Left ventricle myocardium inferior (tissue), 1 donor: ENCODE results near the gene DNTTIP2. TPM values are rescaled to one million over a fixed set of nuclear protein-coding genes. Genes with fewer than 3 reads are reported as not detected.
"Not testable (repeated sequence)": the region's sequence is repeated elsewhere in the genome, so short reads cannot be mapped to it uniquely, and the experiment has no call there.

Source experiments
- DNase-seq: peaks from one replicate; pipeline ENCODE4 v3.0.0-alpha.2; 2020
- H3K27ac ChIP-seq: fragments of 200-600 bp; replicated peaks from 2 replicates; pipeline ENCODE4 v1.8.0; 2021
- H3K27me3 ChIP-seq: fragments of 200-600 bp; 2 replicates; pipeline ENCODE4 v1.8.0; 2021; ENCODE audit warnings: low read depth
- H3K36me3 ChIP-seq: fragments of 200-600 bp; 2 replicates; pipeline ENCODE4 v1.8.0; 2021
- H3K4me1 ChIP-seq: fragments of 200-600 bp; 2 replicates; pipeline ENCODE4 v1.8.0; 2021
- H3K4me3 ChIP-seq: fragments of 200-600 bp; 2 replicates; pipeline ENCODE4 v1.8.0; 2021; ENCODE audit warnings: mild to moderate bottlenecking, moderate library complexity
- H3K9me3 ChIP-seq: fragments of 200-600 bp; replicated peaks from 2 replicates; pipeline ENCODE4 v1.8.0; 2021
- CTCF ChIP-seq: fragments of 200-600 bp; IDR thresholded peaks from 2 replicates; pipeline ENCODE4 v1.8.0; 2021; ENCODE audit warnings: antibody characterized with exemption, mild to moderate bottlenecking, borderline replicate concordance
- intact Hi-C: fragments of 100-400 bp; cut with micrococcal nuclease; formaldehyde crosslinking; loops from one replicate; pipeline ENCODE4 v1.11.0; 2022
- long read RNA-seq: library from polyadenylated mRNA; unstranded; transcript quantifications from one replicate; pipeline ENCODE4 v2.0.0, GENCODE V29; 2021
- total RNA-seq: library from RNA; stranded (reverse); fragmentation: NEBNext Ultra II Directional; extraction: Animal tissue kit (Norgen Biotek cat#: 25700); gene quantifications from one replicate; pipeline ENCODE4 v1.2.1, GENCODE V29; 2021
- donor health status: DM: no; HTN: yes; CAD: no; lungs with severe emphysema.

The DNTTIP2 gene
- total RNA-seq, result 40.0 TPM
- long read RNA-seq, full-length matches to known transcripts, result 41 of 43 reads
- long read RNA-seq, partial matches to known transcripts, result 2 of 43 reads
- long read RNA-seq, other reads (novel, unspliced or antisense), result 0 of 43 reads

GRCh38 chr1:93878889-93879586 is at the start of gene DNTTIP2:
DNTTIP2 (minus strand) TSS chr1:93879206; CDS start chr1:93879148, 58 bp downstream.
- Histone ChIP-seq H3K9me3 (no peaks in the 10 kb centered on the region), H3K4me3 (peak within 1 kb of the TSS; percentile 85), H3K4me1 (peaks cover 41% of the 10 kb centered on the region), H3K27ac (peak within 1 kb of the TSS; percentile 86), H3K27me3 (no peaks in the 10 kb centered on the region), H3K36me3 (peaks cover 38% of the 10 kb centered on the region)
- TF ChIP-seq CTCF, result no peak
- DNase-seq, result peak; percentile 89
- intact Hi-C loops, result no loop called here

GRCh38 chr1:93925206-93925605 is 46.2 kb upstream of the DNTTIP2 start:
- H3K9me3 ChIP-seq, result no peaks in the 10 kb centered on the region
- no peaks in the 10 kb centered on the region for H3K4me1 ChIP-seq
- DNase-seq, result no peak
- H3K4me3 ChIP-seq, result no peak overlapping the region
- TF ChIP-seq CTCF, result no peak
- intact Hi-C loops, result no loop called here
- H3K36me3 ChIP-seq, result no peaks in the 10 kb centered on the region
- H3K27me3 ChIP-seq, result peaks cover 7% of the 10 kb centered on the region
- no peak overlapping the region for H3K27ac ChIP-seq

- Histone ChIP-seq H3K9me3 (peaks cover 14% of the 10 kb centered on the region), H3K4me1 (no peaks in the 10 kb centered on the region), H3K36me3 (no peaks in the 10 kb centered on the region), H3K4me3 (no peak overlapping the region), H3K27me3 (no peaks in the 10 kb centered on the region), H3K27ac (no peak overlapping the region)
- TF ChIP-seq CTCF, result no peak
- intact Hi-C loops, result no loop called here
- DNase-seq, result no peak
Measured at GRCh38 chr1:93919780-93920179, 40.8 kb upstream of the DNTTIP2 start.

GRCh38 chr1:93917302-93917701 is 38.3 kb upstream of the DNTTIP2 start:
- no peak for DNase-seq
- Histone ChIP-seq H3K4me1 (no peaks in the 10 kb centered on the region), H3K9me3 (peaks cover 14% of the 10 kb centered on the region), H3K4me3 (no peak overlapping the region), H3K36me3 (no peaks in the 10 kb centered on the region), H3K27me3 (no peaks in the 10 kb centered on the region), H3K27ac (no peak overlapping the region)
- intact Hi-C loops, result no loop called here
- TF ChIP-seq CTCF, result no peak

- Histone ChIP-seq H3K4me1 (peaks cover 24% of the 10 kb centered on the region), H3K9me3 (peaks cover 15% of the 10 kb centered on the region)
- H3K4me3 ChIP-seq, intact Hi-C loops, H3K36me3 ChIP-seq, H3K27ac ChIP-seq, H3K27me3 ChIP-seq, DNase-seq: not testable (repeated sequence)
Measured at GRCh38 chr1:93910880-93911279, 31.9 kb upstream of the DNTTIP2 start.

- TF ChIP-seq CTCF, result no peak
- DNase-seq, result no peak
- peak overlapping the region; percentile 92 for H3K27ac ChIP-seq
- H3K4me1 ChIP-seq, result peaks cover 24% of the 10 kb centered on the region
- no peak overlapping the region for H3K4me3 ChIP-seq
- H3K9me3 ChIP-seq, result peaks cover 12% of the 10 kb centered on the region
- H3K36me3 ChIP-seq, result no peaks in the 10 kb centered on the region
- H3K27me3 ChIP-seq, result no peaks in the 10 kb centered on the region
- intact Hi-C loops, result no loop called here
Measured at GRCh38 chr1:93910305-93910704, 31.3 kb upstream of the DNTTIP2 start.
